ENCODE results near the gene SUSD2.
"Not testable (repeated sequence)": the region's sequence is repeated elsewhere in the genome, so short reads cannot be mapped to it uniquely, and the experiment has no call there.

The SUSD2 gene

DNA sequence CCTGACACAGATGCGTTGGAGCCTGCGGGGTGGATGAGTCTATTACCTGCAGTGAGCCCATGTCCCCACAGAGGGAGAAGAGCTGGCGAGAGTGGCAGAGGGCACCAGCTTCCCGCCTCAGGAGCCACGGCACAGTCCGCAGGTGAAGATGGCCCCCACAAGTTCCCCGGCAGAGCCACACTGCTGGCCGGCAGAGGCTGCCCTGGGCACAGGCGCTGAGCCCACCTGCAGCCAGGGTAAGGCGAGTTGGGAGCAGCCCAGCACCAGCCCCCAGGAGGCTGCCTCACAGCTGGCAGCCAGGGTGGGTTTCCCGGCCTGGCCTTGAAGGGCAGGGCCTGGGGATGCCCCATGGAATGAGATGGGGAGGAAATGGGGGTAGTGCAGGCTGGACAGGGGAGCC is 5.2 kb upstream of the SUSD2 start:
- no peak for DNase-seq (ENCODE audit: low read depth in 2 of 2)

DNA sequence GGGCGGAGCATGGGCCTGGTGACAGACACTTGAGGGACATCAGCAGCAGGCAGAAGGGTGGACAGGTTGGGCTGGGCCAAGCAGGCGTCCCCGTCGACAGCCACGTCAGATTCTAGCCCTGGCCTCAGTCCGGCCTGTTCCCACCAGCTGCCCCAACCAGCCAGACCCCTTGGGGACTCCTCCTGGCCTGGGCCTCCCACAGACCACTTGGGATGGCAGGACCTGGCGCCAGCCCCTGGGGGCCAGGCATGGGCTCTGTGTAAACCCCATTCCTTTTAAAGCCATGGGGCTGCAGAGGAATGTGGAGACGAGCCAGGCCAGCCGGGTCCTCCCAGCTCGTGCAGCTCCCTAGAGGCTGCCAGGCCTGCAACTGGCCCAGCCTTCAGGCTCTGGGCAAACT is 4.7 kb upstream of the SUSD2 start:
- DNase-seq (ENCODE audit: low read depth in 2 of 2): no peak

DNA sequence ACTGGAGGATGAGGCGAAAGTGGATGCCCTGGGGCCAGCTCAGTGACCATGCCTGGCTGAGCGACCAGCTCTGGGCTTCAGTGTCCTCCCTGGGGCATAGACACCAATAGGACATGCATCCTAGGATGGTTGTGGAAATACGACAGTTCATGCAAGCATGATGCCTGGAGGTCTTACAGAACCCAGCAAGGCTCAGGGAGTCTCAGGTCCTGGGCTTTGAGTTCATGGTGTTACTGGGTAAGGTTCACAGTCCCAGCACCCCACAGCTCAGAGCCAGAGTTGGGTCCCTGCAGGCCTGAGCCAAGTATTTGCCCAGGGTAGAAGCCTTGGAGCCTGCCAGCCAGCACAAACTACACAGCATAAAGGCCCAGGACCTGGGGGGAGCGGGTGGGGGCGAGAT is 4.2 kb upstream of the SUSD2 start:
- no peak for DNase-seq (ENCODE audit: low read depth in 2 of 2)

DNA sequence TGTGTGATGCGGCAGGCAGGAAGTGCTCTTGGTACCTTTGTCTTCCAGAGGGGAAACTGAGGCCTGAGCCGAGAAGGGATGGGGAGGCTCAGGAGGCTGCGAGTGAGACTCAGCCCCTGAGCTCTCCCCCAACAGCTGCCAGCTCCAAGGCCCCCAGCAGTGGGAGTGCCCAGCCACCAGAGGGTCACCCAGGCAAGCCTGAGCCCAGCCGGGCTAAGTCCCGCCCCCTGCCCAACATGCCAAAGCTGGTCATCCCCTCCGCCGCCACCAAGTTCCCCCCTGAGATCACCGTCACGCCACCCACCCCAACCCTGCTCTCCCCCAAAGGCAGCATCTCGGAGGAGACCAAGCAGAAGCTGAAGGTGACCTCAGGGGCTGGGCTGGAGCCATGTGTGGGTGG is 3.8 kb upstream of the SUSD2 start:
- no peak for DNase-seq (ENCODE audit: low read depth in 2 of 2)

DNA sequence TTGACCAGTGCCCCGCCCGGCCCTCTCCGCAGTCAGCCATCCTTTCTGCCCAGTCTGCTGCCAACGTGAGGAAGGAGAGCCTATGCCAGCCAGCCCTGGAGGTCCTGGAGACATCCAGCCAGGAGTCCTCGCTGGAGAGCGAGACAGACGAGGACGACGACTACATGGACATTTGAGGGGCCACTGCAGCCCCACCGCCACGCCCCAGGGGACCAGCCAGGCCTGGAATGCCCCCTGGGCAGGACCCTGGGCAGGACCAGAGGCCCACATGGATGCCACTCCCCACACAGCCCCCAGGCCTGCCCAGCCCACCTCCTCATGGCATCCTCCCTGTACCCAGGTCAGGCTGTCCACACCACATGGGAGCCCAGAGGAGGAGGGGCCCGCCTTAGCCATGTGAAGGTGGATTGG is 3.3 kb upstream of the SUSD2 start:
- DNase-seq (ENCODE audit: low read depth in 2 of 2): no peak

DNA sequence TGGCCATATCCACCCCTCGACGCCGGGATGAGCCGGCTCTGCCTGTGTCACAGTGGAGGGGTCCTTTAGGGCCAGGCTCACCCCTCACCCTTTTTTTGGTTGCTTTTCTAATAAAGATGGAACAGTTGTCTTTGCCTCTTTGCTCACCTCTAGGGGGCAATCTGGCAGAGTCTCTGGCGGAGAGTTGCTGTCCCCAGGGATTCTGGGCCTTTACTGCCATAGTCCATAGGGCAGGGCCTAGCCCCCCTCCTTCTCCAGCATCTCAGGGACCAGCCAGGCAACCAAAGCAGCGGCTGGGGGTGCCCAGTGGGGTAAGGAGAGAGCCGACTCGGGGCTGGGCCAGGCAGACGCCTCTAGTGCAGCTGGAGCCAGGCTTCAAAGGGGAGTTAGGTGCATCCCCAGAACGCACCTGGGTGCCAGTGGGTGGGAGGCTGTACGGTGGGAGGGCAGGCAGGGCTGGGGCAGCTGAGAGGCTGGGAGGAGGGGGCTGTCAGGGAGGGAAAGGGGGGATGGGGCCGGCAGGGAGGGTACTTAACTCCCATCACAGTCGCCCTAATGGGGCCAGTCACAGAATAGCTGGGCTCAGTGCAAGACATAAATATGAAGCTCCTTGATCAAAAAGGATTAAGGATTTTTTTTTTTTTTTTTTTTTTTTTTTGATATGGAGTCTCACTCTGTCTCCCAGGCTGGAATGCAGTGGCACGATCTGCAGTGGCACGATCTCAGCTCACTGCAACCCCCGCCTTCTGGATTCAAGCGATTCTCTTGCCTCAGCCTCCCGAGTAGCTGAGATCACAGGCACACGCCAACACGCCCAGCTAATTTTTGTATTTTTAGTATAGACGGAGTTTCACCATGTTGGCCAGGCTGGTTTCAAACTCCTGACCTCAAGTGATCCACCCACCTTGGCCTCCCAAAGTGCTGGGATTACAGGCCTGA is 2.5 kb upstream of the SUSD2 start:
- no peak for DNase-seq (ENCODE audit: low read depth in 2 of 2)

DNA sequence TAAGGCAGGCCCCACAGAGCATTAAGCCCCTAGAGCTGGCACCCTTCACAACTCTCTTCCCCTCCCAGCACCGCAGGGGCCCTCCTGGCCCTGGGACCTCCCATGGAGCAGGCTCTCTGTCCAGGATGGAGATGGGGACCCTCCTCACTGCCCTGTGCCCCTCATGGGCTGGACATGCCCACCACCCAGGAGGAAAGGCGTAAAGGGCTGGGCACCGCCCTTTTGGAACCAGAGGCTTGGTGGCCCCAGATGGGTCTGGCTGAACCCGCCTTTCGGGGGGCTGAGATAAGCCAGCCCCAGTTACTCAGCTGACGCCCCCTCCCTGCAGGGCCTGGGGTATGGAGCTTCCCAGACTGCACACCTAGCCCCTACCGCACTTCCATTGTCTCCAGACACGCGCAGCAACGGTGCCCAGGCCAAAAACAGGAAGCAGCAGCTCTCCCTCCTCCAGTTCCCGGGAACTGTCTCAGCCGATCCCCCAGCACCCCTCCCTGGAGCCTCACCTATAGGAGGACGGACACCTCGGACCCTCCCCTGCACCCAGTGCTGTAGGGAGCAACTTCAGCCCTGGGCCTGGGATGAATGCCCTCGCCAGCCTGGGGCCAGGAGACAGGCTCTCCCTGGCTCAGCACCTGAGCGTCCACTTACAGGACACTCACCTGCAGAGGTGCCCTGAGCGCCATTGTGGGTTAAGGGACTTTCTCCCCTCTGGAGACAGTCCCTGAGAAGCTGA is 1.6 kb upstream of the SUSD2 start:
- DNase-seq (ENCODE audit: low read depth in 2 of 2): no peak

DNA sequence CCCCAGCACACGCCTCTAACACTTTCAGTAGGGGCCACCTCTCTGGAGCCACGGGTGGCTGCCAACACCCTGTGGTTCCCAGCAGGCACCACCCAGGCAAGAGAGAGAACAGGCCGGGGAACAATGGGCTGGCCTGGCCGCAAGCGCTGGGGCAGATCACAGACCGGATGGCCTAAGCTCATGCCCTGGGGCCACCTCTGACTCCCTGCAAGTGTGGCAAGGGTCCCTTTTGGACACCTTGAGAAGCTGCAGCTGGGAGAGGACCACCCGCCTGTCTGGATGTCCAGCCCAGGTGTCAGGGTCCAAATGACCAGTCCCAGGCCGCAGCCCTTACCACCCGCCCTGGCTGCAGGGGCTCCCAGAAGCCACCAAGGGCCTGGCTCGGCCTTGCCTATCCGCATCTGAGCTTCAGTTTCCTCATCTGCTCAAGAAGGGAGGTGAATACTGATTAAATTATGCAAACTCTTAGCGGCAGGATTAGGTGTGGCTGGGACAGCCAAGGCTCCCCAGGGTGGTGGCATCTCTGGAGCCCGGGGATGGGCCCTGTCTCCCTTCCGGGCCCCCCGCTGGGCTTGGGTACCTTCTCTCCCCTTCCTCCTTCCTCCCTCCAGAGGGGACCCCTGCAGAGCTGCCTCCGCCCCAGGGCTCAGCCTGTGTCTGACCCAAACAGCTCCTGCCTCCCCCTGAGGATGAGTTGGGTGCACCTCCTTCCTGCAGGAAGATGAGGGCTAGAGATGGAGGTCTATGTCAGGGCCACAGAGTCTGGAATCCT is 785 bp upstream of the SUSD2 start:
- no peak for DNase-seq (ENCODE audit: low read depth in 2 of 2)

DNA sequence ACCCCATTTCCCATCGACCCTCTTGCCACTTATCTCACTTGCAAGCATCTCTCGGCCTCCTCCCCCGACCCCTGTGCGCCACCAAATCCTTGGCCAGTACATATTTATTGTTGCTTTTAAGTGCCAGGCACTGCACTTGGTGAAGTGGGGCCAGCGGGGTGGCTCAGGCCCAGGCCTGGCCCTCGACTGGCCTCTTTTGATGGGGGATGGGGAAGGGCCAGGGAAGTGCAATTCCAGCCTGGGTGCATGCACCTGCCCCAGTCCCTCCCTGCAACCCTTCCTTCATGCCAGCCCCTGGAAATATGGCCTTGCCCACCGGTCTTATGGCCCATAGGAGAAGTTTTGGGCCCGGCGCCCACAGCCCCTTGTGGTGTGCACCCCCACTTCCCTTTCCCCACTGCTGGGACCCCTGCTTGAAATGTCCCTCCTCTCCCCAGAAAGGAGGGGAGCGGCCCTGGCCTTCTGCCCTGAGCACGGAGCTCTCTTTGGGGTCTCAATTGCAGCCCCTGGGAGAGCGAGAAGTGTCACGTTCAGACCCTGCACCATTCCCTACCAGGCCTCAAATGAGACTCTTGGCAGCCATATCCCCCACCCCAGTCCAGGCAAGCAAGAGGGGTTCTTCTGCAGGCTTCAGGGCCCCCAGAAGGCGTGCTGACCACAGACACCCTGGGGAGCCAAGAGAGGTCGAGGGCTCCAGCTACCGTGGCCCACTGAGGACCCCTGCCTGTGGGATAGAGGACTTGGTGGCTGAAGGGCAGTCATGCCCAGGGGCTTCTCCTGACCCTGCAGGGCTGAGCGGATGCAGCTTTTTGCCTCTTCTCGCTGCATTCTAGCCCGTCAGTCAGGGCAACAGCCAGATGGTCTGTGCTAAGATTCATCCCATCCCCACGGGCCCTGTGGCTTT is 961 bp downstream of the SUSD2 start:
- no peak for DNase-seq (ENCODE audit: low read depth in 2 of 2)

DNA sequence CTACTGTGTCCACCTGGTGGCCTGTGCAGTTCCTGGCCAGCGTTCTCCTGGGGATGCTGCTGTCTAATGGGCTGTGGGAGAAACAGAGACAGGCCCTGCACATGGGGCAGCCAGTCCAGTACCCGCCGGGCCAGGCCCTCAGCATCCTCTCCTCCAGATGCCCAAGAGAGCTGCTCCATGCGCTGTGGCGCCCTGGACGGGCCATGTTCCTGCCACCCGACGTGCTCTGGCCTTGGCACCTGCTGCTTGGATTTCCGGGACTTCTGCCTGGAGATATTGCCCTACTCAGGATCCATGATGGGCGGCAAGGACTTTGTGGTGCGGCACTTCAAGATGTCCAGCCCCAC is 1.6 kb downstream of the SUSD2 start:
- DNase-seq (ENCODE audit: low read depth in 2 of 2): not testable (repeated sequence)

DNA sequence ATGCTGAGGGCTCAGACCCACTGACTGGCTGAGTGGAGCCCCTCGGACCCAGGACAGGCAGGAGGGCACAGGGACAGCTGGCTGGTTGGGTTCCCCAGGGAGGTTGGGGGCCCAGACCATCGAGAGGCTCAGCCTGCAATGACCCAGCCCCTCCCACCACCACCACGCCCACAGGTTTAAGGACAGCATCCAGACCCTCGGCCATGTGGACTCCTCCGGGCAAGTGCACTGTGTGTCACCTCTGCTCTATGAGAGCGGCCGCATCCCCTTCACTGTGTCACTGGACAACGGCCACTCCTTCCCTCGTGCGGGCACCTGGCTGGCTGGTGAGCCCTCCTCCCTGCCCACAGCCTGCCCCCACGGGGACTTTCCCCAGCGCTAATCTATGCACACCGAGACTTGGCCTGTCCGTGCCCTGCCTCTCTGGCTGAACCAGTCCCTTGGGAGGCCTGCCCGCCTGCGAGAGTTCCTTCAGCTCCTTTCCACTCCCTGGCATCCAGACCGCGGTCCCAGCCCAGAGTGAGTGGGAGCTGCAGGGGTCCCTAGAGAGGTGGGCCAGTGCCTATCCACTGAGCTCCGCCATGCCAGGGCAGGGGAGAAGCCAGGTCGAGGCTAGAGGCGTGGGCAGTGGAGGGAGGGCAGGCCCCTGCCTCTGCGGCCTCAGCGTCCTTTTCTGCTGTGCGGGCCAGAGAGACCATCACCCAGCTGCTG is 2.2 kb downstream of the SUSD2 start:
- no peak for DNase-seq (ENCODE audit: low read depth in 2 of 2)

DNA sequence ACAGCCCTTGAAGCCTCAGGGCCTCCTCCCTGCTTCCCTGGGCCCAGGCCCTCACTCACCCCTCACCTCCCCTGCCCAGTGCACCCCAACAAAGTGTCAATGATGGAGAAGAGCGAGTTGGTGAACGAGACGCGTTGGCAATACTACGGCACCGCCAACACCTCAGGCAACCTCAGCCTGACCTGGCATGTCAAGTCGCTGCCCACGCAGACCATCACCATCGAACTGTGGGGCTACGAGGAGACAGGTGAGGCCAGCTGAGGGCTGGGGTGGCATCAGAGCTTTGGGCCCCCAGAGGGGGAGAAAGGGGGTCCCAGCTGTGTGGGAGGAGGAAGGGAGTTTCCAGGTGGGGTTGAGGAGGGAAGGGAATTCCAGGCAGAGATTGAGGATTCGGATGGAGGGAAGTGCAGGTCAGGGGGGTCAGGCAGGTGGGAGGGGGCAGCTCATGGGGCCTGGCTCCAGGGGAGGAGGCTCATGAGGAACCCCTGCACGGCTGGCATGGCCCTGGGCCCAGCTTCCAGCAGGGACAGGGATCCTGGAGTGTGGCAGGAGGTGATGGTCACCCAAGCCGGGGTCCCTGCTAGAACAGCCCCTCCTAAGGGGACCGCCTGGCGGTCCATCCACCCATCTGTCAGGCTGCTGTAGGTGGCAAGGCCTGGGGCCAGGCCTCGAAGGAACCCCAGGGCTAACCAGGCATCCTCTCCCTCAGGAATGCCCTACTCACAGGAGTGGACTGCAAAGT is 2.9 kb downstream of the SUSD2 start:
- no peak for DNase-seq (ENCODE audit: low read depth in 2 of 2)

DNA sequence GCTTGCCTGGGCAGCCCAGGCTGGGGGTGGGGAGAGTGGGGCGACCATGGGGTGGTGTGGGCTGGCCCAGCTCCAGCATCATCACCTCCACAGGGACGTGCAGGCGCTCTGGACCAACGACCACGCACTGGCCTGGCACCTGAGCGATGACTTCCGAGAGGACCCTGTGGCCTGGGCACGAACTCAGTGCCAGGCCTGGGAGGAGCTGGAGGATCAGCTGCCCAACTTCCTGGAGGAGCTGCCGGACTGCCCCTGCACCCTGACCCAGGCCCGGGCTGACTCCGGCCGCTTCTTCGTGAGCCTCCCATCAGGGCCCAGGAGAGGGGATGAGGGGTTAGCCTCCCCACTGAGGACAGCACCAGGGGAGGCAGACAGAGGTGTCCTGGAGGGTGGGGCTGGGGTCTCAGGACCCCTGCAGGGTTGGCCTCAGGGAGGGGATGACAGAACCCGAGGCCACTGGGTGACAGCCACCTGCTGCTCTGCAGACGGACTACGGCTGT is 3.8 kb downstream of the SUSD2 start:
- no peak for DNase-seq (ENCODE audit: low read depth in 2 of 2)

DNA sequence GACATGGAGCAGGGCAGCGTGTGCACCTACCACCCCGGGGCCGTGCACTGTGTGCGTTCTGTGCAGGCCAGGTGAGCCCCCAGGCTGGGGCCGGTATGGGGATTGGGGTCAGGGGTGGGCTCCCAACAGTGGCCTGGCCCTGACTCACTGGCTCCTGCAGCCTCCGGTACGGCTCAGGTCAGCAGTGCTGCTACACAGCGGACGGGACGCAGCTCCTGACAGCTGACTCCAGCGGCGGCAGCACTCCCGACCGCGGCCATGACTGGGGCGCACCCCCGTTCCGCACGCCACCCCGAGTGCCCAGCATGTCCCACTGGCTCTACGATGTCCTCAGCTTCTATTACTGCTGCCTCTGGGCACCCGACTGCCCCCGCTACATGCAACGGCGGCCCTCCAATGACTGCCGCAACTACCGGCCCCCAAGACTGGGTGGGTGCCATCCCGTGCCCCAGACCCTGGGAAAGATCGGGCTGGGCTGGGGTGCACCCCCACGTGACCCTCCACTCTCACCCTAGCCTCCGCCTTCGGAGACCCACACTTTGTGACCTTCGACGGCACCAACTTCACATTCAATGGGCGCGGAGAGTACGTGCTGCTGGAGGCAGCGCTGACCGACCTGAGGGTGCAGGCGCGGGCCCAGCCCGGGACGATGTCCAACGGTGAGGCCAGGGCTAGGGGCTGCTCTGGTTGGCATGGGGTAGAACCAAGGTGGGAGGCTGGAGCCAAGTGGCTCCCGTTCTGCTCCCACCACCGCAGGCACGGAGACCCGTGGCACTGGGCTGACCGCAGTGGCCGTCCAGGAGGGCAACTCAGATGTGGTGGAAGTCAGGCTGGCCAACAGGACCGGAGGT is 4.4 kb downstream of the SUSD2 start:
- no peak for DNase-seq (ENCODE audit: low read depth in 2 of 2)

DNA sequence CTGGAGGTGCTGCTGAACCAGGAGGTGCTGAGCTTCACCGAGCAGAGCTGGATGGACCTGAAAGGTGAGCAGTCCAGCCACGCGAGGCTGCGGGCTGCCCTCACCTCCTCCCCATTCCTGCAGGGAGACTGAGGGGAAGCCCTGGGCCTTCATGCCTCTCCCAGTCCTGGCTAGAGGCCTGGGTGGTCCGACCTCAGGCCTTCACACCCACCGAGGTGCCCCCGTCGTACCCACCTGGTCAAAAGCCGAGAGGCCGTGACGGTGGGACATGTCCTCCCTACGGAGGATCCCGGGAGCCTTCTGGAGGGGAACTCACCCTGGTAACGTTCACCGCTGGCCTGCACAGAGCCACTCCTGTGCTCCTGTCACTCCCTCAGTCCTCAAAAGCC is 5.1 kb downstream of the SUSD2 start:
- DNase-seq (ENCODE audit: low read depth in 2 of 2): no peak

DNA sequence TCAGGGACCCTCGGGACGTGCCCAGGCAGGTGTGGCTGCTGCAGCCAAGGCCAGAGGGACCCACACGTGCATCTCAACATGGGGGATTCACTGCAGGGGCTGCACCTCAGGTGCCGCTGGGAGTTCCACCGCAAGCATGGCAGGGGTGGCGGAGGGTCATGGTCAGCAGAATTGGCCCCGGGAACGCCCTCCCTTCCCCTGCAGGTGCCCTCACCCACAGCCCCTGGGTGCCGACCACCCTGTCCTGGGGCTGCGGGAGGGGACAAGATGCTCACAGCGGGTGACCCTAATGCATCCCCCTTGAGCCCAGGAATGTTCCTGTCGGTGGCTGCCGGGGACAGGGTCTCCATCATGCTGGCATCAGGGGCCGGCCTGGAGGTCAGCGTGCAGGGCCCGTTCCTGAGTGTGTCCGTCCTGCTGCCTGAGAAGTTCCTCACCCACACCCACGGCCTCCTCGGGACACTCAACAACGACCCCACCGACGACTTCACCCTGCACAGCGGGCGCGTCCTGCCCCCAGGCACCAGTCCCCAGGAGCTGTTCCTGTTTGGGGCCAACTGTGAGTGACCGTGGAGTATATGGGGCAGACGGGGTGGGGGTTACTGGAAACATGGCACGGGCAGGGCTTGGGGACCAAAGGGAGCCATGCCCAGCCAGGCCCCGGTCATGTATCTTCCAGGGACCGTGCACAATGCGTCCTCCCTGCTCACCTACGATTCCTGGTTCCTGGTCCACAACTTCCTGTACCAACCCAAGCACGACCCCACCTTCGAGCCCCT is 5.8 kb downstream of the SUSD2 start:
- no peak for DNase-seq (ENCODE audit: low read depth in 2 of 2)

DNA sequence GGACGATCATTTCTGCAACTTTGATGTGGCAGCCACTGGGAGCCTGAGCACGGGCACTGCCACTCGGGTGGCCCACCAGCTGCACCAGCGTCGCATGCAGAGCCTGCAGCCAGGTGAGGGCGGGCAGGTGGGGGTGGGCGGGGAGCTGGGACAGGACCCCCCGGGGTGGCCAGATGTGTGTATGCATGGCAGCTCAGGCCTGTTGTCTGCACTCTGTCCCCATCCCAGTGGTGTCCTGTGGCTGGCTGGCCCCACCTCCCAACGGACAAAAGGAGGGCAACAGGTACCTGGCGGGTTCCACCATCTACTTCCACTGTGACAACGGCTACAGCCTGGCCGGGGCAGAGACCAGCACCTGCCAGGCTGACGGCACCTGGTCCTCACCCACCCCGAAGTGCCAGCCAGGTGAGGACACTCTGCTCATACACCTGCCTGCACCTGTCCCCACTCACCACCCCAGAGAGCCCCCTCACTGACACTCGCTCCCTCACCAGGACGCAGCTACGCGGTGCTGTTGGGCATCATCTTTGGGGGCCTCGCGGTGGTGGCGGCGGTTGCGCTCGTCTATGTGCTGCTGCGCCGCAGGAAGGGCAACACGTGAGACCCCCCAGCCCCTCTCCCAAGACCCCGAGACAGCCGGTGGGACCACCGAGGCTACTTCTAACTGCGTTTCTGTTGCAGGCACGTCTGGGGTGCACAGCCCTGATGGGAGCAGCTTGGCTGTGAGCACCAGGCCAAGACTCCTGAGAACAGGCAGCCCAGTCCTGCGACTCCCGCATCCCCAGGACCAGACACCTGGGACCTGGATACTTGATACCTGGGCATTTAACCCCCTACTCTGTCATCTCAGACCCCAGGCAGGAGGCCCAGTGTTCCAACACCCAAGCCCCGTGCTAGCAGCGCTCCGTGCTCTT is 6.7 kb downstream of the SUSD2 start:
- no peak for DNase-seq (ENCODE audit: low read depth in 2 of 2)
